ENCODE results near the gene PPM1H.

PPM1H gene

DNA sequence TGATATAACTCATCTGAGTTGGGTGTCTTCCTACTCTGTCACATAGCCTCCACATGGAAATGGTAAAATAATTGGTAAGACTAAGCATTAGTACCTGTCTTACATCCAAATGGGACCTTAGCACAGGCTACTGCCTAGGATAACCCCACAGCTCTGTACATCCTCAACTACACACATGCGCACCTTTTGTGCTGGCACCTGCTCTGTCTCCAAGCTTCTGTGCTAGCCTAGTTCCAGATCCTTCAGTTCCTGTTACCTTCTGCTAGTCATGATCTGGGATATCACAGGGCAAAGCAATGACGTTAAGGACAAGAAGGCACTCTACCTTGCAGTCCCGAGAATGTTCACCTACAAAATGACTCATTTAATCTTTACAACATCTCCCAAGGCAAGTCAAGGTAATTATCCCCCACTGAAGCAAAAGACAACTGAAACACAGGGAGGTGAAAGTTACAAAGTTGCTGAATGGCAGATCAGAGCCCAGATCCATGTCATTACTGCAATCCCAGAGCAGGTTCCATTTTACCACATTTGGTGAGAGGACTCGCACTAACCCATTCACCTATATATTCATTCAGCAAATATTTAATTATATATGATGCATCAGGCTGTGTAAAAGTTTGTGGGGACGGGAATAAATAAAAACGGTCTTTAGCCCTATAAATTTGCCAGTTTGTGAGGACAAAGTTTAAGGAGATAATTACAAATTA, 61.7 kb downstream of the PPM1H start:
- no peak for DNase-seq (ENCODE audit: low spot score)

DNA sequence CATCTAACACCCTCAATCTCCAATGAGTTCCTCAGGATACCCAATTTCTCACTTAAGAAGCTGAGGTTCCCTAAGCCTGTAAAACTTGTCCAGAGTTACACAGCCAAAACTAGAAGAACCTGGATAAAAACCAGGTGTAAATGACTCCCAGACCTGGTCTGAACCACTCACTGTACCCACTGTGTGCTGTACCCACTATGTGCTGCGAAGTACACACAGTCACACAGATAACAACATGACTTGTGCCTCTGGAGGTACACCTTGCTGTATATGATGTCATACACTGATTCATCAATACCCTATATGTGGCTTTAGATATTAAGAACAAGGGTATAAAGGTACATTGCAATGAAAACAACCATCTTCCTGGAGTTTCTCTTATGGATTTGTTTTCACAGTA, 66.1 kb downstream of the PPM1H start:
- DNase-seq (ENCODE audit: low spot score) = no peak

GRCh38 chr12:62866451-62867082, 68.4 kb downstream of the PPM1H start:
- no peak for DNase-seq (ENCODE audit: low spot score)

DNA sequence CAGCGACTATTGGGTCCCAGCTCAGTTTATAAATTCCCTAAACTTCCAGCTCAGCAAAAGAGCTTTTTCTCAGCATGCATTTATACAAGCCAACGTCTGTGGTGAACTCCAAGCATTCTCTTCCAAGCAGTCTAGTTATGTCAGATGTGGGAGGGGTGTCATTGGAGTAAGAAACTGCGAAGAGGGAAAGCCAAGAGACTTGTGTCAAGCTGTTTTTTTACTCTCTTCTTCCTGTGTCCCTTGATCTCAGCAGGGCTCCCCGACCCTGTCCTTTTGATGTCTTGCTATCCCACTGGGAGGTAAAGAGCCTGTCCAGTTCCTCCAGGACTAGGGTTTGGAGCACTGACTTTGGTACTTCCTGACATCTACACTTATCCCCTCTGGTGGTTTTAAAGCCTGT, 69.0 kb downstream of the PPM1H start:
- peak; percentile 22 for DNase-seq (ENCODE audit: low spot score)

DNA sequence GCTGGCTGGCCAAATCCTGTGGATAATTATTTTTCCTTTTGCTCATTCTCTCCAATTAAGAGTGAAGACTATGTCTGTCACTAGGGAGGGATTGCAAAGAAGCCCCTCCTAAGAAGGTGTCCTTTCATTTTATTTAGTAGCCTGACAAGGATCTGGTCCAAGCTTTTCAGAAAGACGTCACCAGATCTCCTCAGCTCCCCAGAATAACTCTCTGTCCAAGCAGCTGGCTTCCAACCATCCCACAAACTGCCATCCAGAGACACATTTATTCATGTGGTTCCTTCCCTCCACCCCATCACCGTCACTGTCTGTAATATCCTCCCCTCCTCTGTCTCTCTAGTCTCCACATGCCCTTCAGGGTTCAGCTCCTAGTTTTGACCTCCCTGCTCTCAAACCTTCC, 69.9 kb downstream of the PPM1H start:
- peak; percentile 54 for DNase-seq (ENCODE audit: low spot score)

GRCh38 chr12:62862259-62862881, 72.6 kb downstream of the PPM1H start:
- no peak for DNase-seq (ENCODE audit: low spot score)

GRCh38 chr12:62861586-62861985, 73.4 kb downstream of the PPM1H start:
- DNase-seq (ENCODE audit: low spot score) = peak; percentile 62

DNA sequence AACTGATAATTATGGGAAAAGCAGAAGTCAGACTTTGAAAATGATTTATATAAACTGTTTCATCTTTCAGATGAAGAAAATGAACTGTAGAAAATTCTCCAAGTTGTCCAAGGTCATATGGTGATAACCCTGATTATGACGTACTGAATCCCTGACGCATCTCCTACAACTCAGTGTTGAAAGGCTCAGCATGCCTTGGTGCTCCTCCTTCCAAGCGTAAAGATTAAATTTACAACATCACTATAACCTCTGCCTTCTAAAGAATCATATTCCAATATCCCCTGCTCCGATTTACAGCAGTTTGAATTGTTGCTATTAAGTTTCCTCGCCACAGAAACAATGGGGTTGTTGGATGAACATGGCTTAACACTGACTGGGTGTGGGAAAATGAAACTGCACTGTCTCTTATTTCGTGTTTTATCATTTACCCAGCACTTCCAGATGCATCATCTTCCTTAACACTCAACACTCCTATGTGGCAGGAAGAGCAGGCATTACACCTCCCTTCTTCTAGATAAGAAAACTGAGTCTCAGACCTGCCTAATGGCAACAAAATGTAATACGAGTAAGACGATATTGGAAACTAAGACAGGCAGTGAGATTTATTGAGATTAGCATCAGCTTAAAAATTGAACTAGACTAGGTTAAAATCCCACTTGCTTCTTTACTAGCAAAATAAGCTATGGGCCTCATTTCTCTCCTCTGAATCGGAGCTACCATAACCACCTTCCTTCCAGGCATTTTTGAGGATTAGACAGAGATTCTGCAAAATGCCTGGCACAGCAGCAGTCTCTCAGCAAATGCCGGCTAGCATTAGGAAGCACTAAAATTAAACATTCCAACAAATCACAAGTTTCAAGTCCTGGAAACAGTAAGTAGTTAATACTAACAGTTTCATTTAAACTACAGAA, 74.2 kb downstream of the PPM1H start:
- peak; percentile 17 for DNase-seq (ENCODE audit: low spot score)

DNA sequence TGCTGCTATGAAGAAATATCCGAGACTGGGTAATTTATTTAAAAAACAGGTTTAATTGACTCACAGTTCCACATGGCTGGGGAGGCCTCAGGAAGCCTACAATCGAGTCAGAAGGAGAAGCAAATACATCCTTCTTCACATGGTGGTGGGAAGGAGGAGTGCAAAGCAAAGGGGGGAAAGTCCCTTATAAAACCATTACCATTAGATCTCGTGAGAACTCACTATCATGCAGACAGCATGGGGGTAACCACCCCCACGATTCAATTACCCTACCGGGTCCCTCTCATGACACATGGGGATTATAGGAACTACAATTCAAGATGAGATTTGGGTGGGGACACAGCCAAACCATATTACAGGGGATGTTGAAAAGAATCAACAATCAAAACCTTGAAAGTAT, 74.9 kb downstream of the PPM1H start:
- no peak for DNase-seq (ENCODE audit: low spot score)

DNA sequence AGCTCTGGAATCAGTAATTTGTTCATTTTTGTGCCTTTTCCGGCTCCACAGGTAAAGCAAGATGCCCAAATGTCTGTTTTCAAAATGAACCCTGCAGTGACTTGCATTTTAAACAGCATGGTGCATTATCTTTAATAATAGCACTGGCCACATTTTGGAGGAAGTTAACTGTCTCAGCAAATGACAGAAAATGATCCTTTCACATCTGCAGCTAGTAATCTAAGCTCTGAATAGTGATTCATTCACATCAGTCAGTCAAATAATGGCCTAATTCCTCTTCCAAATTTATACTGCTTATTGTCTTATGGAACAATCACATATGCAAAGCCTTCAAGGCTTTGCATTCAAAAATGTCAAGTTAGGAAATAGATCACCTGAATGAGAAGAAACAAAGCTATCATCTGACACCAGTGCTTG, 75.6 kb downstream of the PPM1H start:
- DNase-seq (ENCODE audit: low spot score) = no peak

- DNase-seq (ENCODE audit: low spot score) = no peak
Observed at GRCh38 chr12:62856454-62856853, 78.5 kb downstream of the PPM1H start.

DNA sequence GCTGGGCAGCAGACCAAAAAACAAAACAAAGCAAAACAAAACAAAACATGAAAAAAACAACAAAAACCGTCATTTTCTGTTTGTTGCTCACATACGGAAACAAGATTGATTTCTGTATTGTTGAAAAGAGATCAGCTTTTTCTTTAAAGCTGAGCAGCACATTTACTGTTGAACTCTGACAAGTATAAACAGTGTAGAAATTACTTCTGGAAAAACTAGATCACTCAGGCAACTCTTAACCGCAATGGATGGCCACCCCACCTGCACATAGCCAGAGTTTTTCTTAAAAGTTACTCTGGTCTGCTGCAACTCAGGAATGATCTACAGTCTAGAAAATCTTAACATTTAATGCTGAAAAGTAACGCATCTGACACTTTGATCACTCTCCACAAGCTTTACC, 80.9 kb downstream of the PPM1H start:
- DNase-seq (ENCODE audit: low spot score) = no peak

- no peak for DNase-seq (ENCODE audit: low spot score)
Observed at GRCh38 chr12:62849398-62849797, 85.6 kb downstream of the PPM1H start.

DNA sequence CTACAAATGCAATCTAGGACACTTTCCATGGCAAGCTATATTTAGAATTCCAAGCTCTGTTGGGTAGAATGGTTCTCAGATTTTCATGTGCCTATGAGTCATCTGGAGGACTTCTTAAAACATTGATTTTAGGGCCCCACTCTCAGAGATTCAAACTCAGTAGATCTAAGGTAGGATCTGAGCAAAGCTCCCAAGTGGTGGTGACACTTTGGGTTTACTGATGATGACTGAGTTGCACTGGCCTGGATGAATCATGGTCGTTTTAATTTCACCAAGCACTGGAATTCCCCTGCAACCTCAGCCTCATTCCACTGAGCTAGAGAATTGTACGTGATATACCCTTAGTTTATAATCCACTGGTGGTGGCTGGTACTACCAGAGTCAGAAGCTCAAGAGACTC, 86.5 kb downstream of the PPM1H start:
- DNase-seq (ENCODE audit: low spot score) = no peak

GRCh38 chr12:62847709-62848108, 87.2 kb downstream of the PPM1H start:
- DNase-seq (ENCODE audit: low spot score) = no peak

DNA sequence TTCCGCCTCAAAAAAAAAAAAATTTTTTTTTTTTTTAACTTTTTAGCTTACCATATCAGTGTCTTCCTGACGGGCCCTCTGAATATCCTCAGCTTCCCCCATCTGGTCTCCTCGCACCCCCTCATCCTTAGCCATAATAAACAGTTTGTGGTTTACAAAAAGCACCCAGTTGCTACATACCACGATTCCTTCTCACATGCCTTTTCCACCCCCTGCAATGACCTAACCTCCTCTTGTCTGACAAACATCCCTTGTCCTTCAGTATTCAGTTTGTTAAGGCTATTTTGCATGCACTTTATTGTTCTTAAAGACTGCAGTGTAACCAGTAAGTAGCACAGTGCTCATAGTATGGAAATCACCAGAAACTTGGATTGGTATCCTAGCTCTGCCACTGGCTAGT, 88.5 kb downstream of the PPM1H start:
- DNase-seq (ENCODE audit: low spot score) = no peak

- DNase-seq (ENCODE audit: low spot score) = no peak
Observed at GRCh38 chr12:62844915-62845314, 90.0 kb downstream of the PPM1H start.

DNA sequence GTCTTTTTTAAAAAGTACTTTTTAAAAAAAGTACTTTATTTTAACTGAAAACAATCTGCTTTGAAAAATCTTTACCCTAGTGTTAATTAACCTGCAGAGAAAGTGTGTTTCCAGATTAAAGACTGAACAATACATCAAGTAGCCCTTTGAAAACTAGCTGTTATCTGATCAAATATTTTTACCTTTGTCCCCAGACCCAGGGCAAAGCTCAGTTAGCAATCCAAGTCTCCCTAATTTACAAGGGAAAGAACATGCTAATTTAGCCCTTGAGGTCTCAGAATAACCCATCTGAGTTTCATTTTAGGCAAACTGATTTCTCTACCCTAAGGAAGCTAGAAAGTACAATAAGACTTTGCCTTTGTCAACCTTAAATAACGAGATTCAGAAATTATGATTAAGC, 91.2 kb downstream of the PPM1H start:
- no peak for DNase-seq (ENCODE audit: low spot score)

- DNase-seq (ENCODE audit: low spot score) = peak; percentile 52
Observed at GRCh38 chr12:62841846-62842245, 93.1 kb downstream of the PPM1H start.

DNA sequence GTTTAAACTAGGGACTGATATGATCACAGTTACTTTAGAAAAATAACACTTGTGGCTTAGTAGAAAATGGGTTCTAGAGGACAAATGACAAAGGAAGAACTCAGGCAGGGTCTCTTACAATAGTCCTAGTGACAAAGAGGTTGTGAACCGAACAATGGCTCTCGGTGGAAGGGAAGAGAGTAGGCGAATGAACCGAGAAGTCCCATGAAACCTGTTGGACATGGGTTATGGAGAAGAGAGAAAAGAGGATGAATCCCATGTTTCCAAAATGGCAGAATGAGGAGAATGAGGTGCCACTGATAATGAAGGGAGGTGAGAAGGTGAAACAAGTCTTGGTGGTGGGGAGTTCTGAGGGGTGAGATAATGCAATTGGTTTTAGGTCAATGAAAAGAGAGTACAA, 94.1 kb downstream of the PPM1H start:
- no peak for DNase-seq (ENCODE audit: low spot score)

DNA sequence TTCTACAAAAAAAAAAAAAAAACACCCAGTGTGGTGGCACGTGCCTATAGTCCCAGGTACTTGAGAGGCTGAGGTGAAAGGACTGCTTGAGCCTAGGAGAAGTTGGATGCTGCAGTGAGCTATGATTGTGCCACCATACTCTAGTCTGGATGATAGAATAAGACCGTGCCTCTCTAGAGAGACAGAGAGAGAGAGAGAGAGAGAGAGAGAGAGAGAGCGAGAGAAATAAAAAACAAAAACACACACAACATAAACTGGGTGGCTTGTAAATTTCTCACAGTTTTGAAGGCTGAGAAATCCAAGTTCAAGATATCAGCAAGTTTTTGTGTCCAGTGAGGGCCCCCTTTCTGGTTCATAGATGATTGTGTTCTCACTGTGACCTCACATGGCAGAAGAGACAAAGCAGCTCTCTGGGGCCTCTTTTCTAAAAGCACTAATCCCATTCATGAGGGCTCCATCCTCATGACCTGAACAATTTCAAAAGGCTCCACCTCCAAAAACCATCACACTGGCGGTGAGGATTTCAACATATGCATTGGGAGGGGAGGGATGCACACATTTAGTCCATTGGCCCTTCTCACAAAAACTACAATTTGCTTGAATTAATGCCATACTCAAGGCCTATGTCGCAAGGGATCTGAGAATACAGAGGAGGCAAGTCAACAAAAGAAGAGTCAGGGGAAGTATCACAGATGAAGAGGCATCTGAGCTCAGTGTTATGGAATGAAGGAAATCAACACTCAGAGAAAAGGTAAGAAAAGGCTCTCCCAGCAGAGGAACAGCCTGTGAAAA, 94.9 kb downstream of the PPM1H start:
- no peak for DNase-seq (ENCODE audit: low spot score)

Measured in Ammon's horn (tissue), 1 donor.